ENCODE measurements around the gene LDLRAP1. TPM values are rescaled to one million over a fixed set of nuclear protein-coding genes. Genes with fewer than 3 reads are reported as not detected.

The LDLRAP1 gene
- total RNA-seq, 1 experiment from 2014 or later = 26.0 TPM

DNA sequence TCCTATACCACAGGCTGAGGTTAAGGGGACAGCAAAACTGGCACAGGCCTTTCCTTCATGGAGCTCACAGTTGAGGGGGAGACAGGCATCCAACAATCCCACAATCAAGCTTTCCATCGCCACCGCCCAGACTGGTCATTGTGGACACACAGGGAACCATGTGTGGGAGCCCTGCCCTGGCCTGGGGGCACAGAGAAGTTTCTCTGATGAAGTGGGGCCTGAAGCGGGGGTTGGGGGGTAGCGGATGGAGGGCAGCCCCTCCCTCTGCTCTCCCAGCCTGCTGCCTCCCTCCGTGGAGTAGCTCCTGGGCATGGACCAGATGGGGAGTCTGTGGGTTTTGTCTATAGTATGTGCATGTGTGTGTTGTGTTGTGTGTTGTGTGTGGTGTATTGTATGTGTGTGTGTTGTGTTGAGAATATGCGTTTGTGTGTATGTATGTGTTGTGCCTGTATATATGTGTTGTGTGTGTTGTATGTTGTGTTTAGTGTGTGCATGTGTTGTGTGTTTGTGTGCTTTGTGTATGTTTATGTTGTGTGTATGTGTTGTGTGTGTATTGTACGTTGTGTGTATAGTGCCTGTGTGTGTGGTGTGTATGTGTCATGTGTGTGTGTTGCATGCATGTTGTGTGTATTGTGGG, 14.4 kb upstream of the LDLRAP1 start:
- Histone ChIP-seq H3K9ac (ENCODE audit: low read length) (no peak overlapping the region), H3K4me1 (ENCODE audit: control insufficient read depth in 1 of 2, insufficient read depth in 2 of 2, low read length in 2 of 2) (no peaks in the 10 kb centered on the region), H3K9me2 (ENCODE audit: insufficient read depth) (no peaks in the 10 kb centered on the region), H3K4me3 (replicated peaks in 1 of 2; ENCODE audit: low read depth in 1 of 2, low read length in 2 of 2) (no peak overlapping the region), H3K27ac (ENCODE audit: low read depth, low read length) (no peak overlapping the region), H4K20me1 (ENCODE audit: insufficient read depth) (no peaks in the 10 kb centered on the region), H3K36me3 (ENCODE audit: control insufficient read depth in 1 of 2, insufficient read depth in 2 of 2, low read length in 2 of 2) (no peaks in the 10 kb centered on the region), H3K4me2 (ENCODE audit: low read length) (no peak overlapping the region), H3K27me3 (ENCODE audit: insufficient read depth, low read length) (no peaks in the 10 kb centered on the region), H2AFZ (ENCODE audit: low read depth, low read length, poor library complexity, severe bottlenecking) (no peak overlapping the region), H3K79me2 (ENCODE audit: insufficient read depth, low read length) (no peaks in the 10 kb centered on the region), H3K9me3 (ENCODE audit: control insufficient read depth in 1 of 2, insufficient read depth in 1 of 2, low read depth in 1 of 2, low read length in 2 of 2) (peaks cover 0 to 5% of the 10 kb centered on the region in 2 experiments; a peak in 1 of 4 replicates)
- DNase-seq (ENCODE audit: low read depth, low spot score) (no peak), ATAC-seq (no peak)
- POLR2A ChIA-PET = no interaction called here
- RAD21 ChIA-PET (ENCODE audit: low non-redundant PET in 1 of 2, low total read pairs in 2 of 2, uncharacterized antibody in 2 of 2, unreplicated experiment in 2 of 2) = no interaction called here
- intact Hi-C loops (cut with micrococcal nuclease) = no loop called here
- TF ChIP-seq, protein P1, sequence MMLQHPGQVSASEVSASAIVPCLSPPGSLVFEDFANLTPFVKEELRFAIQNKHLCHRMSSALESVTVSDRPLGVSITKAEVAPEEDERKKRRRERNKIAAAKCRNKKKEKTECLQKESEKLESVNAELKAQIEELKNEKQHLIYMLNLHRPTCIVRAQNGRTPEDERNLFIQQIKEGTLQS (IDR thresholded peaks at IDR 0.05) = no peak
- no peak for TF ChIP-seq SRF (IDR thresholded peaks at IDR 0.05; ENCODE audit: low read depth)
- no TSS peak for BruUV-seq (replicated peaks)
- CTCF ChIA-PET = no interaction called here

DNA sequence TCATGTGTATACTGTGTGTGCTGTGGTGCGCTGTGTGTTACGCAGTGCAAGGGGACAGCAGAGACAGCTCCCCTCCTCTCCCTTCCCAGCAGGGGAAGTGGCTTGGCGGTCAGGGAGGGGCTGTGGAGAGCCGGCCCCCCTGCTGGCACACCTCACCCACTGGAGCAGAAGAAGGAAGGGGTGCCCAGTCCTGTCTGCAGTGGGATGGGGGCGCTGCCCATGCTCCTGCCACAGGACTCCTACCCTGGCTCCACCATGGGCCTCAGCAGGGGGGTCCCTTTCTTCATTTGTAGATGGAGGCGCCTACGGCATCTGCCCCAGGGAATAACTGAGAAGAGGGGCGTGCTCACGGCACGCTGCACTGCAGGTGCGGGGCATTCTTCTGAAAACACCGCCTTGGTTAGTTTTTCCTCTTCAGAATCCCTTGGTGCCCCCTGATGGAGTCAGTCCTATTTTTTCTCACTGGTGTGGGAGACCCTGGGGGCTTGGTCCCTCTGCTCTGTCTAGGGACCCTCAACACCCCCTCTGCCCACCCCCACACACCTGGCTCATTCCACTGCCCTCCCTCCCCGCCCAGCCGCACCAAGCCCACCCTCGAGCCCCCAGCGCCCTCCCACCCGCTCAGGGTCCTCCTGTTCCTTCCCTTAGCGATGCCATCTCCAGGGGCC, 13.8 kb upstream of the LDLRAP1 start:
- no peaks in the 10 kb centered on the region for H4K20me1 ChIP-seq (ENCODE audit: insufficient read depth)
- H3K36me3 ChIP-seq (ENCODE audit: control insufficient read depth in 1 of 2, insufficient read depth in 2 of 2, low read length in 2 of 2) = no peaks in the 10 kb centered on the region
- DNase-seq (ENCODE audit: low read depth, low spot score) (no peak), ATAC-seq (no peak)
- no peak overlapping the region for H3K9ac ChIP-seq (ENCODE audit: low read length)
- BruUV-seq (replicated peaks) = no TSS peak
- POLR2A ChIA-PET = no interaction called here
- intact Hi-C loops (cut with micrococcal nuclease) = no loop called here
- H3K4me1 ChIP-seq (ENCODE audit: control insufficient read depth in 1 of 2, insufficient read depth in 2 of 2, low read length in 2 of 2) = no peaks in the 10 kb centered on the region
- H3K79me2 ChIP-seq (ENCODE audit: insufficient read depth, low read length) = no peaks in the 10 kb centered on the region
- H3K27ac ChIP-seq (ENCODE audit: low read depth, low read length) = no peak overlapping the region
- peaks cover 0 to 4% of the 10 kb centered on the region in 2 experiments; a peak in 1 of 4 replicates for H3K9me3 ChIP-seq (ENCODE audit: control insufficient read depth in 1 of 2, insufficient read depth in 1 of 2, low read depth in 1 of 2, low read length in 2 of 2)
- RAD21 ChIA-PET (ENCODE audit: low non-redundant PET in 1 of 2, low total read pairs in 2 of 2, uncharacterized antibody in 2 of 2, unreplicated experiment in 2 of 2) = no interaction called here
- H3K4me3 ChIP-seq (replicated peaks in 1 of 2; ENCODE audit: low read depth in 1 of 2, low read length in 2 of 2) = no peak overlapping the region
- TF ChIP-seq RAD21 (IDR thresholded peaks at IDR 0.05; ENCODE audit: low read depth) = no peak
- TF ChIP-seq EZH2phosphoT487 (IDR thresholded peaks at IDR 0.05; ENCODE audit: borderline replicate concordance) = no peak
- no peak for TF ChIP-seq POLR2A (IDR thresholded peaks at IDR 0.05; ENCODE audit: borderline replicate concordance, extremely low read depth, insufficient read depth, insufficient read length)
- TF ChIP-seq, protein P1 (IDR thresholded peaks at IDR 0.05) = no peak
- no peak for TF ChIP-seq ELF1 (IDR thresholded peaks at IDR 0.05; ENCODE audit: borderline replicate concordance, low read depth)
- no peak for TF ChIP-seq CBX3 (IDR thresholded peaks at IDR 0.05; ENCODE audit: low read depth)
- TF ChIP-seq TCF7L2 (IDR thresholded peaks at IDR 0.05; ENCODE audit: borderline replicate concordance, extremely low read depth, insufficient read depth, insufficient read length) = no peak
- no peak for TF ChIP-seq CEBPB (IDR thresholded peaks at IDR 0.05; ENCODE audit: low read depth)
- no peaks in the 10 kb centered on the region for H3K9me2 ChIP-seq (ENCODE audit: insufficient read depth)
- no peak overlapping the region for H3K4me2 ChIP-seq (ENCODE audit: low read length)
- no peaks in the 10 kb centered on the region for H3K27me3 ChIP-seq (ENCODE audit: insufficient read depth, low read length)
- CTCF ChIA-PET = no interaction called here
- no peak overlapping the region for H2AFZ ChIP-seq (ENCODE audit: low read depth, low read length, poor library complexity, severe bottlenecking)

Measured in HCT116 (cell line).